Fibroblast of villous mesenchyme (primary cell): ENCODE data around the gene CPLX3. TPM values are rescaled to one million over a fixed set of nuclear protein-coding genes. Genes with fewer than 3 reads are reported as not detected.

Experiments used
- DNase-seq: peaks from one replicate; pipeline ENCODE4 v3.0.0-alpha.2; 2010; ENCODE audit warnings: low read depth
- H3K4me3 ChIP-seq: 2 replicates; pipeline ENCODE4 v1.5.1; 2011; ENCODE audit warnings: low read depth, mild to moderate bottlenecking, low read length
- total RNA-seq: library from RNA; depleted of rRNA; stranded (reverse); fragments of >200 nt; gene quantifications from 2 replicates; pipeline ENCODE4 v1.2.3, GENCODE V29; 2012
- TF ChIP-seq, protein P1 (sequence below): IDR thresholded peaks from 2 replicates; pipeline ENCODE4 v1.5.1; 2012; ENCODE audit warnings: low read depth, mild to moderate bottlenecking, low read length; ENCODE audit not compliant: insufficient read depth

CPLX3 gene
- total RNA-seq, 1 donor = not detected

DNA sequence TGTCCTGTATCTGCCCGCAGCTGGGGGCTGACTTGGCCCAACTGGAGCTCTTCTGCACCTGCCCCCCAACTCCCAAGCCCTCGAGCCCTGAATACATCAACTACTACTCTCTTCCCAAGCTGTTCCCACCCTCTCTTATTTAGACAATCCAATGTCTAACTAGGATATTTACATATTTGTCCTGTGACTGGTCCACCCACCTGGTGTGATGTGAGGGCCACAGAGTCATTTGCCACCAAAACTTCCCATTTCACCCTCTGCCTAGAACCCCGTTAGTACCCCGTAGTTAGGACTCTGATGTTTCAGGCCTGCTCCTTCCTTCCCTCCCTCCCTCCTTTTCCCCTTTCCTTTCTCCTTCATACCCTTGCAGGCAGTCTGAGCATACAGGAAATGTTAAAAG is 6.4 kb downstream of the CPLX3 start:
- no peak overlapping the region for H3K4me3 ChIP-seq
- no peak for DNase-seq
- TF ChIP-seq, protein P1, sequence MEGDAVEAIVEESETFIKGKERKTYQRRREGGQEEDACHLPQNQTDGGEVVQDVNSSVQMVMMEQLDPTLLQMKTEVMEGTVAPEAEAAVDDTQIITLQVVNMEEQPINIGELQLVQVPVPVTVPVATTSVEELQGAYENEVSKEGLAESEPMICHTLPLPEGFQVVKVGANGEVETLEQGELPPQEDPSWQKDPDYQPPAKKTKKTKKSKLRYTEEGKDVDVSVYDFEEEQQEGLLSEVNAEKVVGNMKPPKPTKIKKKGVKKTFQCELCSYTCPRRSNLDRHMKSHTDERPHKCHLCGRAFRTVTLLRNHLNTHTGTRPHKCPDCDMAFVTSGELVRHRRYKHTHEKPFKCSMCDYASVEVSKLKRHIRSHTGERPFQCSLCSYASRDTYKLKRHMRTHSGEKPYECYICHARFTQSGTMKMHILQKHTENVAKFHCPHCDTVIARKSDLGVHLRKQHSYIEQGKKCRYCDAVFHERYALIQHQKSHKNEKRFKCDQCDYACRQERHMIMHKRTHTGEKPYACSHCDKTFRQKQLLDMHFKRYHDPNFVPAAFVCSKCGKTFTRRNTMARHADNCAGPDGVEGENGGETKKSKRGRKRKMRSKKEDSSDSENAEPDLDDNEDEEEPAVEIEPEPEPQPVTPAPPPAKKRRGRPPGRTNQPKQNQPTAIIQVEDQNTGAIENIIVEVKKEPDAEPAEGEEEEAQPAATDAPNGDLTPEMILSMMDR = no peak

DNA sequence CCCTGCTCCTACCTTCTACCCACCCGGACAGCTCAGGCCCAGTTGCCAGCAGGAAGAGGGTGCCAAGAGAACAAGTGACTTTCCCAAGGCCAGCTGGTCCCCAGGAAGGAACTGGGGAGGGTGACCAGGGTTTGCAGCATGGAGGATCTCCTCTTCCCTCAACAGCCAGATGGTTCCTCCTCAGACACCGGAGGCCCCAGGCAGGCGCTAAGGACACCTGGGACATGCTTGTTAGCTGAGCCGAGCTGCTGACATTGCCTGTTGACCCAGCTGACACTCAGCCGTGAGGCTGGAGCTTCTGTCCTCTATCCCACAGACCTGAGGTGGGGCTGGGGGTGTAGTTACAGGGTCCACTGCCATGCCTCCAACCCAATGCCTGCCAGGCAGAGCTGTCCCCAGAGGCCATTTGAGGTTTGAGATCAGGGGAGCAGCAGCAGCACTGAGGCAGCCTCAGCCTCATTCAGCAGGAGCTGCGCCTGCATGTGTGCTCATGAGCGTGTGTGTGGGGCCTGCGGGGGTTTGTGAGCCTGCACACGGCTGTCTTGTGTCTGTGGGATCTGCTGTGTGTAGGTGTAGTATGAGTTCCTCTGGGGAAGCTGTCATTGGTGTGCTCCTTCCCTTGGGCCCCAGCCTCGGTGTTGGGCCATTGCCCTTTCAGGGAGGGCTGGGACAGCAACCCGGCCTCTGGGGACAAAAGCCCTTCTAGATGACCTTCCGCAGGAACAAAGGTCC is 7.1 kb downstream of the CPLX3 start:
- H3K4me3 ChIP-seq = no peak overlapping the region
- TF ChIP-seq, protein P1 = no peak
- DNase-seq = no peak

DNA sequence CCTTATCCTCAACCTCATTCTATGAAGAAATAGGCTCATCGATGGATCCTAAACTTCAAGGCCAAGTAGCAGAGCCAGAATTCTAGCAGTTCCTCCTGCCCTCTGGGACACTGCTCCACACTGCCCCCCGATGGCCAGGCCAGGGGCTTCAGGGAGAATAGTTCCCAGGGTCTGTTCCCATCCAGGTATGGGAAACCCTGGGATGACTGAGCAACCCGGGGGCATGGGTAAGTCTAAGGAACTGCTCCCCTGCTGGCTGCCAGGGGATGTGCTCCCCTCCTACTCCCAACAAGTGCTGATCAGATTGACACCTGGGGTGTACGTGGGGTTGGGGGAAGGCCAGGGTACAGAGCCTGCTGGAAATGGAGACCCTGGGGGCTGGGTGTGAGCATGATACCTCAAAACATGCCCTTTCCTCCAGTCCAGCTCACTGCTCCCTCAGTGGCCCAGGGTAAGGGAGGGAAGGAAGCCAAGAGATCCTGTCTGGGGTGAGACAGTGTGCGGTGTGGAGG is 8.9 kb downstream of the CPLX3 start:
- TF ChIP-seq, protein P1 = peak; percentile 90
- no peak overlapping the region for H3K4me3 ChIP-seq
- DNase-seq = peak; percentile 34

DNA sequence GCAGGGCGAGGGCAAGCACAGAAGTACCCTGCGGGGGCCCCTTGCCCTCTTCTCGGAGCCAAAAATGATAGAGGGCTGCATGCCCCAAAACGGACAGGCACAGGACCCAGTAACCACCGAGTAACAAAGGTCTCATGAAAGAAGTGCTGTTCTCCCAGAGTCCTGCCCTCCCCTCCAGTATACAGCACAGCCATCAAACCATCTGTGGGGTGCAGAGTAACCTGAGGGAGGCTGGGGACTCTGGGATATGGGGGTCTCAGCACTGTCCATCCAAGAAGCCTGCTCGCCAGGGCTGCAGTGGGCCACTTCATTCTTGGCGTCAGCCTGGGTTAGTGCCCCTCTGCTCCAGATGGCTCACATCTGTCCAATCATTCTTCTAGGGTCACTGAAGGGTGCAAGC is 10.4 kb downstream of the CPLX3 start:
- H3K4me3 ChIP-seq = no peak overlapping the region
- TF ChIP-seq, protein P1 = no peak
- no peak for DNase-seq

DNA sequence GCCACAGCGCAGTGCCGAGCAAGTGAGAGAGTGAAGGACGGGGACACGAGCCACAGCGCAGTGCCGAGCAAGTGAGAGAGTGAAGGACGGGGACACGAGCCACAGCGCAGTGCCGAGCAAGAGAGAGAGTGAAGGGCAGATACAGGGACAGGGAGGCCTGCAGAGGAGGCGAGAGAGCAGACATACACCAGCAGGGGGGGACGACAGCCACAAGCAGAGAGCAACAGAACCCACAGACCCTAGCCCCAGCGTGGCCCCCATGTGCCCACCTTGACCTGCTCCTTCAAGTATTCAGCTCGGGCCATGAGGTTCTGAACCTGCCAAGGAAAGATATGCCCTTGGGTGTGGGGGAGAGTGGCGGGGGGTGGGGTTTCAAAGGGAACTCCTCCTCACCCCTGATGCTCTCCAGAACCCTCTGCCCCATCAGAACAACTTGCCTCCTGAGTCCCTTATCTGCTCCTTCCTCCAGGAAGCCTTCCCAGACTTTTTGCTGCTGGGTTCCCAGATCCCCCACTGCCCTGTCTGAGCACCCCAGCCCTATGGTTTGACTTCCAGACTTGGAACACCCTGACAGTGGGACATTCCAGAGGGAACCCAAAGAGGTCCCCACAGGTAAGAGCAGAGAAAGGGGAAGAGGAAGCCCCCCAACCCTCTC is 11.2 kb downstream of the CPLX3 start:
- TF ChIP-seq, protein P1 = no peak
- no peak overlapping the region for H3K4me3 ChIP-seq
- no peak for DNase-seq

DNA sequence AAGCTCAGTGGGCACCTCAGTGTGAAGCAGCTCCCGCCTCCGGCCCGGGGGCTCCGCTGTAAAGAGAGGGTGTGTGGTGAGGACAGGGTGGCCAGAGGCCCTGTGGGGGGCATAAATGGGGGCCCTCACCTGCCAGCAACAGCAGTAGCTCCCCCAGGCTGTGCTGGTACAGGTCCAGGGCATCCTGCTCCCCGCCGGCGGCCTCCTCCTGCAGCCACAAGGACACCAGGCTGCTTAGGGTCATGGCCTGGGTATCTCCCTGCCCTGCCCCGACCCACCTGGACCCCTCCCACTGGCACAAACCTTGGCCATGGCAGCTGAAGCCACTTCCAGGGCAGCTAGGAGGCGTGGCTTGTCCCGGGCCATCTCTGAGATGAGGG is 11.7 kb downstream of the CPLX3 start:
- H3K4me3 ChIP-seq = no peak overlapping the region
- DNase-seq = no peak
- TF ChIP-seq, protein P1 = no peak
